Activated CD8-positive, alpha-beta memory T cell treated with anti-CD3 and anti-CD28 coated beads for 36 hours (primary cell): ENCODE data around the gene DZIP1L. TPM values are rescaled to one million over a fixed set of nuclear protein-coding genes. Genes with fewer than 3 reads are reported as not detected.

Experiments used
- CTCF ChIA-PET: fragments of 350-600 bp; sonication (Branson Sonifier 250); formaldehyde crosslinking; loops from one replicate; lab custom pipeline; 2021; ENCODE audit warnings: antibody characterized with exemption; lab: Charles Lee
- POLR2A ChIA-PET: fragments of 350-600 bp; sonication (Branson Sonifier 250); formaldehyde crosslinking; loops from one replicate; lab custom pipeline; 2021; ENCODE audit warnings: antibody characterized with exemption; lab: Charles Lee
- total RNA-seq, 2 experiments: library from RNA; stranded (reverse); gene quantifications; one replicate each; pipeline ENCODE4 v1.2.3, GENCODE V29; 2021

Gene DZIP1L
- total RNA-seq, 2 experiments from 2014 or later, result 0.13 to 0.21 TPM

DNA sequence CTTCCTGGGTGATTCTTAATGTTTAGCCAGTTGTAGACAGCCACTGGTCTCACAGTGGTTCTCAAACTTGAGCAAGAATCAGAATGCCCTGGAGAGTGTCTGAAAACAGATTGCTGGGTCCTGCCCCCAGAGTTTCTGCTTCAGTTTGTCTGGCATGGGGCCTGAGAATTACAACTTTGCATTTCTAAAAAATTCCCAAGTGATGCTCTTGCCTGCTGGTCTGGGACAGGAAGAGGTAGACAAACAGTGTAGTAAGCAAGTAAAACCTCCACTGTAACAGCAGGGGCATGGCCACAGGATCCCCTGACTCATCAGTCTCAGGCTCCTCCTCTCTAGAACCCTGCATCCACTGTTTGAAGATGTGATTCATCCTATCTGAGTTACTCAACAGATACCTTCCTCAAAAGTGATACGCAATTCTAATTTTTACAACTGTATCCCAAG is 36.5 kb downstream of the DZIP1L start:
- CTCF ChIA-PET, result interaction anchor here (1.0 kb wide), 1 partner anchor 18 kb away, joined by 3 read pairs; no protein-coding TSS in a partner anchor
- POLR2A ChIA-PET, result no interaction called here

DNA sequence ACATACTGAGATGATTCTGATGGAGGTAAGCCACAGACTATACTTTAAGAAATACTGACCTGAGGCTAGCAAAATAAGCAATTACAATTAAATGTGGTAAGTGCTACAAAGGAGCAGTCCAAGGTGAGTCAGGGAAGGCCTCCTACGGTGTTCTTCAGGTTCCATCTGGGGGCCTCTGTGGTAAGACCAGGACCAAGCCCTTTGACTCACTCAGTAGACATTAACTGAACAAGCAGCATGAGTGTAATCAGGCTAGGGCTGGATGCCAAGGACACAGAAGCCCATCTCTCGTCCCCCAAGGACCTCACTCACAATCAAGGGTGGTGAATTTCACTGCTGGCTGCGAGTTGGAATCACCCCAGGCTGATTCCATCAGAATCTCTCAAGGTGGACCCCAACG is 37.3 kb downstream of the DZIP1L start:
- CTCF ChIA-PET, result no interaction called here

DNA sequence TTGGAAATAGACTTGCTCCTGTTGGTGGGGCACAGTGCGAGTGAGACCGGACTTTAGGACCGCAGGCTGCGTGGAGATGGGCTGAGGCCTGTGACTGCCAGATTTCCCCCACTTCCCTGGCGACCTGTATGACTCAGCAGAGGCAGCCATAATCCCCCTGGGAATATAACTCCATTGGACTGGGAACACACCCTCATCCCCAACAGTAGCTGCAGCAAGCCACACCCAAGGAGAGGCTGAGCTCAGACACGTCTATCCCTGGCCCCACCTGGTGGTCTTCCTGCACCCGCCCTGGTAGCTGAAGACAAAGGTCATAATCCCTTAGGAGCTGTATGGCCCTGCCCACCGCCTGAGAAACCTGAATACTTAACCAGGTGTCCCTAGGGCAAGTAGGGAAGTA is 42.6 kb downstream of the DZIP1L start:
- POLR2A ChIA-PET, result no interaction called here
- CTCF ChIA-PET, result interaction anchor here (1.5 kb wide), 1 partner anchor 46 kb away, joined by 10 read pairs; no protein-coding TSS in a partner anchor

More for the DNA sequence above, 37.3 kb downstream of the DZIP1L start:
- POLR2A ChIA-PET, result no interaction called here

DNA sequence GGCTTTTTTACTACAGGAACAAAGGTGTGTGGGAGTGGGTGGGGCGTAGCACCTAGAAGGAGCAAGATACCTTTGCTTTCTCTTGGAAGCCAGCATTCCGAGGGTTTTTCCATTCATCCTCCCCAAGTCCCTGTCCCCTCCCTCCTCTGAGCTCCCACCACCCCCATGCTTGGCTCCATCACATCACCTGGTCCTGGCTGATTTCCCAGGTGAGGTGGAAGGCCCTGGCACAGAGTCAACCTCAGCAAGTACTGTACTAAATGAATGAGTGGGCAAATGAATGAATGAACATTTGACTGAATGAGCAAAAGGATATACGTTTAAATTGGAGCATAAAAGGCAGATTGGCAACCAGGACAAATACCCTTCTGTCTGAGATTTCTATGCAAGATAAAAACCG is 45.4 kb downstream of the DZIP1L start:
- CTCF ChIA-PET, result interaction anchor here (1.2 to 1.7 kb wide), 3 partner anchors 48 to 58 kb away, joined by 3 to 14 read pairs (median 3); no protein-coding TSS in a partner anchor
- POLR2A ChIA-PET, result no interaction called here

DNA sequence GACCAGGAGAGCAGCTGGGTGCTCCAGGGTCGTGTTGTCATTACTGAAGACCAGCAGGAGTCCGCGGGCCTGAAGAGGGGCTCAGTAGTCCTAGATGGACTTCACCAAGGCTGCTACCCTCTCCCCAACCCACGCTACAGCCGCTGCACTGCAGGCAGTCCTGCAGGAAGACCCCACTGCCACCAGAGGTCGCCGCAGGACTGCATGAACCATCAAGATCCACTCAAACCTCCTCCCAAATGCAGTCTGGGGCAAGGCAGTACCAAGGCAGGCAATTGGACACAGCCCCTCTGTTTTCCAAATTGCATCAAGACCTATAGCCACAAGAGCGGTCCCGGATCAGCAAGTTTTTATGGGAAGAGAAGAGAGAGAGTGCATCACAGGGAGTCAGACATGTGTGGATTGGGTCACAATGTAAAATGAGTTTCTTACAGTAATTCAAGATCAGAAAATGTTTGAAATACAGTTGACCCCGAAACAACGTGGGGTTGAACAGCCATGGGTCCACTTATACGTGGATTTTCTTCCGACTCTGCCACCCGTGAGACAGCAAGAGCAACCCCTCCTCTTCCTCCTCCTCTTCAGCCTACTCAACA is 46.7 kb downstream of the DZIP1L start:
- POLR2A ChIA-PET, result no interaction called here
- CTCF ChIA-PET, result interaction anchor here (1.1 to 1.7 kb wide), 2 partner anchors 50 to 847 kb away, joined by 3 to 14 read pairs; no protein-coding TSS in a partner anchor

DNA sequence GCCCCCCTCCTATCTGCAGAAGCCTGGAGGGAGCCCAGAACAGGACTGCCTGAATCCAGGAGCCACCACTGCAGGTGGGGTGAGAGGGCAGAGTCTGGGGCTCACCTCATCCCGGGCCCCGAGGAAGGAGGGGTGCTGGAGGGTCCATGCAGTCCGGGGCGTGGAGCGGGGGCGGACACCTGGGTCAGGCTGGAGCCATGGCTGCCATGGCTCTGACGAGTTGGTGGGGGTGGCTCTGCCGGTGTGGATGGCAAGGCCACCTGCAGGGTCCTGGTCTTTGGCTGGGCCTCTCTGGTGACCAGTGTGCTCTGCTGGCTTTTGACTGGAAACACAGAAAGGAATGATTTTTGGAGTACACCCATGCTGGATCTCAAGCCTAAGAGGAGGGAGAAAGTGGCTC is 47.4 kb downstream of the DZIP1L start:
- POLR2A ChIA-PET, result no interaction called here
- CTCF ChIA-PET, result interaction anchor here (0.8 to 2.9 kb wide), 3 partner anchors 15 to 51 kb away, joined by 3 to 24 read pairs (median 14); no protein-coding TSS in a partner anchor

DNA sequence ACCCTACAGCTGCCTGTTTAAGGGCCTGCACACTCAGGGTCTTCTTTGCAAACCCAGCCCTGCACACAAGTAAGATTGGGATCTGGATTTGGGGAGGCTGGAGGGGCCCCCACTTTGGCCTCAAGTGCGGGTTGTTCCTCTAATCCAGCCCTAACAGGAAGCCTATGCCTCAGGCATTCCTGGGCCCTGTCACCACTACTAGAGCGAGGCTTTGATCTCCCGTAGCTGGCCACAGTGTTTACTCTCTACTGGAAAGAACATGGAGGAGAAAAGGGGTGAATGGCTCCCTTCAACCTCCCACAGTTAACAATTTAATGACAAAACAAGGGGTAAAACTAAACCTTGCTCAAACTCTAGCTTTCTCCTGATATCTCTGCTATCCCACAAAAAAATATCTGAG is 48.4 kb downstream of the DZIP1L start:
- POLR2A ChIA-PET, result no interaction called here
- CTCF ChIA-PET, result interaction anchor here (0.8 to 2.9 kb wide), 4 partner anchors 16 to 368 kb away, joined by 3 to 24 read pairs (median 3); partner anchors contain the start of genes DZIP1L and ESYT3

DNA sequence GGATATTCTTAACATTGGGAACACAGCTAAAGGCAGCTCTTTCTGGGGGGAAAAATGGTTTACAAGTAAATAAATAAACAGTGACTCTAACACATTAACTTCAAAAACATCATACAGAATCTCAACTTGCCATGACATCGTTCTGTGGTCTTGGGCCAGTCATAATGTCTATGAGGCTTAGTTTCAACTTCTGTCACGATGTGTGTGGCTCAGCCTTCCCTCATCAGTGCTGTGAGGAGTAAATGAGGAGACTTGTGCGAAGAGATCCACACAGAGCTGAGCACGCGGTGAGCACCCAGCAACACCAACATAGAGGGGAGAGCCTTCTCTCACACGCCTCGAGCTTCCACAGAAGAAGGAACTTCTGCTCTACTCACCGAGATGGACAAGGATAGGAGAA is 49.0 kb downstream of the DZIP1L start:
- ChIA-PET CTCF (interaction anchor here (1.2 to 2.9 kb wide), 3 partner anchors 49 to 368 kb away, joined by 3 to 24 read pairs (median 3); partner anchors contain the start of genes DZIP1L and ESYT3), POLR2A (no interaction called here)

DNA sequence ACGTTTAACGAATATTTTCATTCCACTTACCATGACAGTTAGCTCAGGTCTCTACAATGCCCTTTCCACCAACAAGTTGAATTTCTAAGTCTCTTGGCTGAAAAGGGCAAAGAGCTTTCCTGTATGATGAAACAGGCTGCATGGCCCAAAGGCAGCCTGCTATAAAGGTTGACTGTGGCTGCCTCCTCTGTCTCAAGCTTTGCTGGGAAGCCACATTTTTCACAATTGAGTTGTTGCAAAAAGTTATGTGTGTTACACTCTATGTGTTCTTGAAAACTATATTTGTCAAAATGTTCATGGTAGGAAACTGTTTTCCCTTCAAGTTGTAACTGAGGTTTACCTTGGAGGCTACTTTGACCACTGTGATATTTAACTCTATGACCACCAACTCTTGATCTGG is 49.5 kb downstream of the DZIP1L start:
- POLR2A ChIA-PET, result no interaction called here
- CTCF ChIA-PET, result interaction anchor here (1.2 to 2.9 kb wide), 3 partner anchors 50 to 369 kb away, joined by 3 to 24 read pairs (median 3); partner anchors contain the start of genes DZIP1L and ESYT3

DNA sequence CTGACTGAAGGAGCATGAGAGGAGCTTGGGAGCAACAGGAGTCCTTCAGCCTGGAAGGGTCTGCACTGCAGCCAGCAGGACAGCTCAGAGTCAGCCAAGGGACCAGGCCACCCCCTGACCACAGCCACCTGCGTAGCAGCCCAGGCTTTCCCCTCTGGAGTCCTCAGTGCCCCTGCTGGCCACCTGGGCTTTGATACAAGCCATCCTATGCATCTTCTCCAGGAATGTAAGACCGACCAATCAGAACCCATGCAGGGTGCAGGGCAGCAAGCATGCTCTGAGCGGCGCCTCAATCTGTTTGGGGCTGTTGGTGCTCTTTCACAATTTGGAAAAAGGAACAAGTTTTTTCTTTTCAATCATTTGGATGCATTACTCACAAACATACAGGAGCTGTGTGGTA is 52.0 kb downstream of the DZIP1L start:
- ChIA-PET CTCF (no interaction called here), POLR2A (no interaction called here)

DNA sequence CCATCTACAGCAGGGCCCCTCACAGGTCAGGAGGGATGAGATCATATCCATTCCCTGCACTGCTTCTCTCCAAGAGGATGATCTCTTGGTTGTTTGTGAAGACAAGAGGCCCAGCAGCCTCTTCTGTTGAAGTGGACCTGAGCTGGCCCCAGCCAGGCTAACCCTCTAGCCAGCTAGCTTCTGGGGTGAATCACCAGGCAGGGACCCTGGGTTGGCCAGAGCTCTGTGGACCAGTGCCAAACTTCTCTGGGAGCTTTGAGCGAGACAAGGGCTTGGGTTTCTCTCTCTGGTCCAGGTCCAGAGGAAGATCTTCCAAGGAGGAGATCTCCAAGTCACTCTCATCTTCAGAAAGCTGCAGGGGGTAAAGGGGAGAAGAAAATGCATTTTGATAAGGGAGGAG is 52.8 kb downstream of the DZIP1L start:
- CTCF ChIA-PET, result no interaction called here
- POLR2A ChIA-PET, result no interaction called here

DNA sequence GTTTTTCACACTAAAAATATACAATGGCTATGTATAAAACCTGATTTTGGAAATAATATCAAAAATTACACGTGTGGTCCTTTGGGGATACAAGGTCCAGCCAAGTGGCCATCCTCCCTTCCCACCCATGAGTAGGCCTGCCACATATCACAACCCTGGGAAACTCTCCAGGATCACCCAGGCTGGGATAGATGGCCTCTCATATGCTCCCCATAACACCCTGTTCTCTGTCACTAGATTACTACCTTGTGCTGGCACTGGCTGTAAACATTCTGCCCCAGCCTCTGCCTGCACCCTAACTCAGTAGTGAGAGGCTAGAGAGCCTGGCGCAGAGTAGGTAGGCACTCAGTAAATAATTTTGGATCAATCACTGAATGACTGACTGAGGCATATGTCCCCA is 53.4 kb downstream of the DZIP1L start:
- ChIA-PET CTCF (no interaction called here), POLR2A (no interaction called here)

DNA sequence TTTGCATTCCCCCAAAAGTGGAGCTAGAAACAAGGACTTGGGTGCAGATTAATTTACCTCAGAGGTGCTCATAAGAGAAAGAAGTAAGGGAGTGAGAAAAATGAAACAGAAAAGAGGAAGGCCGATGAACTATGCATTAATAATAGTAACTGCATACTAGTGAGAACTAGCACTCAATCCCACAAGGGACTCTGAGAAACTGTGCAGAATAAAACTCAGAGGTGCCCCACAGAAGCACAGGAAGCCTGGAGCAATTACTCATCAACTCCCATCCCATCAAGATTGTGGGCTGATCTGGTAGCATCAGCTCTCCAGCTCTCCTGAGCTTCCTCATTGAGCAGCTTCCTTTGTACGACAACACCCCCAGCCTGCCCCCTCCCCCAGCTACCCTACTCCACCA is 54.6 kb downstream of the DZIP1L start:
- ChIA-PET CTCF (no interaction called here), POLR2A (no interaction called here)

DNA sequence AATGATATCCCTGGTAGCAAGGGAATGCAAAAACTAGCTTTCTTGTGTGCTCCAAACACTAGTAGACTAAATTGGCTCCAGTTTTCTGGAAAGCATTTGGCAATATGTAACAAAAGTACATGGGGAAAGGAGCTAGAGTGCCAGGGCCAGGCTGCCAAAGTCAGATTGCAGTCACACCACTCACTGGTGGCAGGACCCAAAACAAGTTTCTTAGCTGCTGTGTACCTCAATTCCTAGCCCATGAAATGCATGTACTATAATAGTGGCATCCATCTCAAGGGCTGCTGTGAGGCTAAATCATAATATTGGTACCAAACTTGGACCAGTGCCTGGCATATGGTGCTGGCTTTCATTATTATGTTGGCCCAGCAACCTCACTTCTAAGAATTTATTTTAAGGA is 56.1 kb downstream of the DZIP1L start:
- ChIA-PET POLR2A (no interaction called here), CTCF (no interaction called here)

DNA sequence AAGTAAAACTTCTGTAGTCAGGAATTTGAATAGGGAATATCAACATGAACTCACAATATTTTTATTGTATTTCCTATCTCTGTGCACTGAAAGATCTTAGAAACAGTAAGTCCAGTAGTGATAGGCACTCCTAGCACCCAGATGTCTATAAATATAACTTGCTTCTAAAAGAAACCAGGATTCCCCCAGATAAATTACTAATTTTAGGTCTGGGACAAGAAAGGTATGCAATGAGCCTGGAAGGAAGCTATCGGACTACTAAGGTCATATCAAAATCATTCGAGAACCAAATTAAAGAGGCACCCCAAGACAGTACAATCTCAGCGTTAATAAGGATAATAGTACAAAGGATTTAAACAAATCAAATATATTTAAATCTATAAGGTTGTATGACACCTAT is 58.0 kb downstream of the DZIP1L start:
- ChIA-PET POLR2A (no interaction called here), CTCF (interaction anchor here (0.7 kb wide), 1 partner anchor 391 kb away, joined by 4 read pairs; no protein-coding TSS in a partner anchor)

DNA sequence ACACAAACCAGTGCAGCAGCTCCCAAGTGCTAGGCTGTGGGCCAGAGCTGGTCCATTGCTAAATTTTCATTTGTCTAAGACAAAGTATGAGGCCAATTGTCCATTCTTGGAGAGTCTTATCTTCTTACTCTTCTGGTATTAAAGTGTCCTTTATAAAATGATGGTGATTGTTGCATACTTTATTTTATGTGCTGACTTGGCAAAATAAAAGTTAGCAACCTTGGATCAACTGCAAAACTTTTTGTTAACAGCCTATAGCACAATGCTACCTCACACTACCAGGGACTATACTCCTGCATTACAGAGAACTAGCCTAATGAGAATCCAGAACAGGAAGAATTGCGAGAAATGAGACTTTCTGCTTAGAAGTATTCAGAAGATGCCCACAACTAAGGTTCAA is 61.4 kb downstream of the DZIP1L start:
- ChIA-PET POLR2A (no interaction called here), CTCF (no interaction called here)

DNA sequence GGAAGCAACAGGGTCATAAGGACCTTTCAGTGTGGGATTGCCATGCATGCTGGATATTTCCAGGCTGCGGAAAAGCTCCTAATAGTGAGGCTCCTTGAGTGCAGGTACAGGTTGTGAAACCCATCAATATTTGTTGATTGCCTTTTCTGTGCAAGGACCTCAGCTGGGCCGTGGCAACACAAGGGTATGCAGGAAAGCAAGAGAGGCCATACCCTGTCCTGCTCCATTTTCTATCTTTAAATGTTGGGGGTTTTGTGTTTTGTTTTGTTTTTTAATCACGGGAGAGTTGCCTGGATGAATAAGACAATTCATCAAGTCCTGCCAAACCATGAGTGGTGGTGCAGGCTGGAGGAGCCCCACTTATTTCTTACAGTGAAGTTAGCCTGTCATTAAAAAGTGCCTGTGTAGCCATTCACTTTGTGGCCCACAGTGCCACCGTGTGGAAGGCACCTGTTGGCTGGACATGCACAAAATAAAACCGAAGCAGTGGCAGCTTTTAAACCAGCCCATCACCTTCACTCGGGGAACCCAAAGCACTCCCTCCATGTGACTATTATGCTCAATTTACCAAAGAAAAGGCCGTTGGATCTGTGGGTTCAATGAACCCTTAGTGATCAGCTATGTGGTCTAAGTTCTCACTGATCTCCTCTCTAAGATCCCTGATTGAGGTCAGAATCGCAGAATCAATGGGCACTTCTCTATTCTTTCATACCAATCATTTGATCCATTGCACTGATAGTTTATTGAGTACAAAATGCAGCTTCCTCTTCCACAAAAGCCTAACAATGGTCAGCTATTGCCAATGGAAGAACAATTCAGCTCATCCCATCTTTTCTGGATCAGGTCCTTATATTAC is 63.2 kb downstream of the DZIP1L start:
- POLR2A ChIA-PET, result no interaction called here
- CTCF ChIA-PET, result no interaction called here

DNA sequence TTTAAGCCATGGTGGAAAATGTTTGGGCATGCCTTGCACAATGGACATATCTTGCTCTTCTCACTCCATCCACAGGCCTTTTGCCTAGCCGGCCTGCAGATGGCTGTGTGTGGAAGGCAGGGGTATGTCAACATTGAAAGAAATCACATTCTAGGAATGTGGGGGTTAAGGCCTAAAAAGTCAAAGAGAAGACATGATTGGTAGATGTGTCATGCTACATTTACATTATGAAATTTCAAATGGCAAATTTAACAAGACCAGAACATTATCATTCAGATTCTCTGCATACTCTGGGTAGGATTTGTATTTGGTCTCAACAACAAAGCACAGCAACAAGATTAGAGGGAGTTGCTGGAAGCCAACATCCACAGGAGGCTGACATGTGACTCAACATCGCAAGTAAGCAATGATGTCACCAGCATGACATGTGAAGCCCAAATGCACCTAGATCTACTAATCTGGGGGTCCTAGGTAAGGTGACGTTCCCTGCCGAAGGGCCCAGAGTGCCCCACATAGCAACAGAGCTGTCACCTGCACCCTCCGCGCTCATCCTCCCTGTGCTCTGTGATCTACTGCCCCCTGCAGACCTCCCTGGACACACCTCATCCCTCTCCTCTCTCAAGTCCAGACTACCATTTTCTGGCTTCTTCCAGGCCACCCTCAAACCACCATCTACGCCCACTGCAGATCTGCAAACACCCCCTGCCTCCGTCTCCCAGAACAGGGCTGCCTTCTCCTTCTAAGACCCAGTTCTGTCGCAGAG is 66.1 kb downstream of the DZIP1L start:
- ChIA-PET POLR2A (no interaction called here), CTCF (no interaction called here)

DNA sequence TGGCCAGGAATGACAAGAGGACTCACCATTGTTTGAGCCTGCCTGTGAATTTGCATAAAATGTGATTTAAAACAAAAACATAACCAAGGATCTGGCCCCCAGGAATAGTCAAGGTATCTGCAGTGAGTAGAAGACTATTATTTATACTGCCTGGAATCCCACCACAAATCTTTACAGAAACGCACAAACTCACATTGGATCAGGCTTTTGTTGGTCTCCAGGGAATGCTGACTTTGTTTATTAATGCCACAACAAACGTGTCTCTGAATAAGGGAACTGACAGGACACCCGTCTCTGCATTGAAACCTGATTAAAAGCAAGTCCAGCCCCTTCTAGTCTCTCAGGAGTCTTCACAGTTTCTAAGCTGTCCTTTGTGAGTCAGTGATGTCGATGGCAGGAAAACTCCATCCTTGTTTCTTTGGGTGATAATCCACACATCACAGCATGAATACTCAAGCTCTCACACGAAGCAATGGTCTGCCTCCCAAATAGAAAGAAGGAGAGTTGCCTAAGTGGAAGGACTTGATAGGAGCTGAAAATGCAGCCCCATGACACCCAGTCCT is 67.7 kb downstream of the DZIP1L start:
- POLR2A ChIA-PET, result no interaction called here
- CTCF ChIA-PET, result no interaction called here
